ENCODE data around the gene TRPC4AP.
A peak's percentile ranks its signal among the peaks of the same experiment; 100 is the strongest.

Gene TRPC4AP, protein sequence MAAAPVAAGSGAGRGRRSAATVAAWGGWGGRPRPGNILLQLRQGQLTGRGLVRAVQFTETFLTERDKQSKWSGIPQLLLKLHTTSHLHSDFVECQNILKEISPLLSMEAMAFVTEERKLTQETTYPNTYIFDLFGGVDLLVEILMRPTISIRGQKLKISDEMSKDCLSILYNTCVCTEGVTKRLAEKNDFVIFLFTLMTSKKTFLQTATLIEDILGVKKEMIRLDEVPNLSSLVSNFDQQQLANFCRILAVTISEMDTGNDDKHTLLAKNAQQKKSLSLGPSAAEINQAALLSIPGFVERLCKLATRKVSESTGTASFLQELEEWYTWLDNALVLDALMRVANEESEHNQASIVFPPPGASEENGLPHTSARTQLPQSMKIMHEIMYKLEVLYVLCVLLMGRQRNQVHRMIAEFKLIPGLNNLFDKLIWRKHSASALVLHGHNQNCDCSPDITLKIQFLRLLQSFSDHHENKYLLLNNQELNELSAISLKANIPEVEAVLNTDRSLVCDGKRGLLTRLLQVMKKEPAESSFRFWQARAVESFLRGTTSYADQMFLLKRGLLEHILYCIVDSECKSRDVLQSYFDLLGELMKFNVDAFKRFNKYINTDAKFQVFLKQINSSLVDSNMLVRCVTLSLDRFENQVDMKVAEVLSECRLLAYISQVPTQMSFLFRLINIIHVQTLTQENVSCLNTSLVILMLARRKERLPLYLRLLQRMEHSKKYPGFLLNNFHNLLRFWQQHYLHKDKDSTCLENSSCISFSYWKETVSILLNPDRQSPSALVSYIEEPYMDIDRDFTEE

DNA sequence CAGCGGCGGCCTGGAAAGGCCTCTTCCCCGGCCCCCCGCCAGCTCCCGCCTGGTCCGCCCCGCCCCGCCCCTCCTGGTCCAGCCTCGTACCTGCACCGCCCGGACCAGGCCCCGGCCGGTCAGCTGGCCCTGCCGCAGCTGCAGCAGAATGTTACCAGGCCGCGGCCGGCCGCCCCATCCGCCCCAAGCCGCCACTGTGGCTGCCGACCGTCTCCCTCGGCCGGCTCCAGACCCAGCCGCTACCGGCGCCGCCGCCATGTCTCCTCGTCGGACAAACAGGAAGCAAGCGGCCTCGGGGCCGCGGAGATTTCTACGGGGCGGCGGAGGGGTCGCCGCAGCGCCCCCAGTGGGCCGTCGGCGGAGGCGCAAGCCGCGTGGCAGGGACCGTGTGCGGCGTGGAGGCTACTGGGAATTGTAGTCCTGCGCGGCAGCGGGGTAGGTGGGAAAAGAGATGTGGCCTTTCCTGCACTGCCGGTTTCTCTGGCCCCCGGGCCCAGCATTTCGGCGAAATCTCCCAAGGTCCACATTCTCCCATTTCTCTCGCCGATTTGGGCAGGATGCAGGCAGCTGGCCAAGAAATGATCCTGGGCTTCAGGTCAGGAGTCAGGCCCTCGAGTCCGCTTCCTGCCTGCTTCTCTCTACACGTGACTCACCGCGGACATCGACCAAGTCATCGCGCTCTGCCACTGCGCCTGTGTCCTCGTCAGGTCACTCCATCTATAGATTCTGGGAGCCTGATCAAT is at the start of gene TRPC4AP:
TRPC4AP (minus strand) TSS at position 284 of the 743 bp plus-strand sequence; CDS start at position 258, 26 bp downstream.
- peak within 1 kb of the TSS; percentile 93 for H3K9ac ChIP-seq
- TF ChIP-seq, protein P1, sequence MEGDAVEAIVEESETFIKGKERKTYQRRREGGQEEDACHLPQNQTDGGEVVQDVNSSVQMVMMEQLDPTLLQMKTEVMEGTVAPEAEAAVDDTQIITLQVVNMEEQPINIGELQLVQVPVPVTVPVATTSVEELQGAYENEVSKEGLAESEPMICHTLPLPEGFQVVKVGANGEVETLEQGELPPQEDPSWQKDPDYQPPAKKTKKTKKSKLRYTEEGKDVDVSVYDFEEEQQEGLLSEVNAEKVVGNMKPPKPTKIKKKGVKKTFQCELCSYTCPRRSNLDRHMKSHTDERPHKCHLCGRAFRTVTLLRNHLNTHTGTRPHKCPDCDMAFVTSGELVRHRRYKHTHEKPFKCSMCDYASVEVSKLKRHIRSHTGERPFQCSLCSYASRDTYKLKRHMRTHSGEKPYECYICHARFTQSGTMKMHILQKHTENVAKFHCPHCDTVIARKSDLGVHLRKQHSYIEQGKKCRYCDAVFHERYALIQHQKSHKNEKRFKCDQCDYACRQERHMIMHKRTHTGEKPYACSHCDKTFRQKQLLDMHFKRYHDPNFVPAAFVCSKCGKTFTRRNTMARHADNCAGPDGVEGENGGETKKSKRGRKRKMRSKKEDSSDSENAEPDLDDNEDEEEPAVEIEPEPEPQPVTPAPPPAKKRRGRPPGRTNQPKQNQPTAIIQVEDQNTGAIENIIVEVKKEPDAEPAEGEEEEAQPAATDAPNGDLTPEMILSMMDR (IDR thresholded peaks at IDR 0.05), result peak; percentile 98
- peak within 1 kb of the TSS; percentile 90 for H3K27ac ChIP-seq
- H3K4me3 ChIP-seq (ENCODE audit: low read depth, low read length), result peak within 1 kb of the TSS; percentile 90
- H2AFZ ChIP-seq, result peak within 1 kb of the TSS; percentile 83
- peaks cover 29% of the 10 kb centered on the region for H3K79me2 ChIP-seq
- H3K27me3 ChIP-seq (ENCODE audit: control insufficient read depth, insufficient read depth, low read length), result no peaks in the 10 kb centered on the region
- no peaks in the 10 kb centered on the region for H3K36me3 ChIP-seq (ENCODE audit: control insufficient read depth, insufficient read depth, low read length)
- peaks cover 11% of the 10 kb centered on the region for H3K4me1 ChIP-seq
- H3K4me2 ChIP-seq (ENCODE audit: low read length), result peak within 1 kb of the TSS; percentile 78
- H3K9me3 ChIP-seq (ENCODE audit: control insufficient read depth, low read length), result no peaks in the 10 kb centered on the region

DNA sequence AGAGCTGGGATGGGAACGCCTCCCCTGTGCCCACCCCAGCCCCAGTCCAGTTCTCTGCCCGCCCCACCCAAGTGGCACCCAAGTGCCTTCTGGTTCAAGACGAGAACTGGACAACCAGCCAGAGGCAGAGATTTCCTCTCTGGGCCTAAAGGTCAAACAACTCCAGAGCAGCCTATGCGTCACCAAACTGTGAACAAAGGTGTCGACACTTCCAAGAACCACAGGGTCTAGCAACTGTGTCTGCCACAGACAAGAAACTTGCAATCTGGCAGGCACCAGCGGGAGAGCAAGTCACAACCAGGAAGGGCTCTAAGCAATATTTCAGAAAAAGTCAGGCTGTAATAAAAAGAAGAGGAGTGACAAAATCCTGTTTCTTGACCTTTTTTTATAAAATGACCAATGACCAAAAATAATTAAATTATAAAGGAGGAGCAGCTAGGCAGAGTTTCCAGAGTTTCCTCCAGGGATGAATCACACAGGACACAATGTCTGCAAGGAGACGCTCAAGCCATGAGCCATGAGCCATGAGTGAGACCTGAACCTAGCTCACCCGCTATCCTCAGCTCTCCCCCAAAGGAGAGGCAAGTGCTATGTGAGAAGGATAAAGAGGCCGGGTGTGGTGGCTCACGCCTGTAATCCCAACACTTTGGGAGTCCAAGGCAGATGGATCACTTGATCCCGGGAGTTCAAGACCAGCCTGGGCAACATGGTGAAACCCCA is 43.4 kb upstream of the TRPC4AP start:
- H3K4me3 ChIP-seq (ENCODE audit: low read depth, low read length), result no peak overlapping the region
- H3K4me1 ChIP-seq, result no peaks in the 10 kb centered on the region
- H3K9ac ChIP-seq, result no peak overlapping the region
- no peak overlapping the region for H3K4me2 ChIP-seq (ENCODE audit: low read length)
- H2AFZ ChIP-seq, result no peak overlapping the region
- TF ChIP-seq, protein P1 (IDR thresholded peaks at IDR 0.05), result no peak
- no peaks in the 10 kb centered on the region for H3K27me3 ChIP-seq (ENCODE audit: control insufficient read depth, insufficient read depth, low read length)
- H3K79me2 ChIP-seq, result no peaks in the 10 kb centered on the region
- H3K36me3 ChIP-seq (ENCODE audit: control insufficient read depth, insufficient read depth, low read length), result no peaks in the 10 kb centered on the region
- no peaks in the 10 kb centered on the region for H3K9me3 ChIP-seq (ENCODE audit: control insufficient read depth, low read length)
- peak overlapping the region; percentile 34 for H3K27ac ChIP-seq

DNA sequence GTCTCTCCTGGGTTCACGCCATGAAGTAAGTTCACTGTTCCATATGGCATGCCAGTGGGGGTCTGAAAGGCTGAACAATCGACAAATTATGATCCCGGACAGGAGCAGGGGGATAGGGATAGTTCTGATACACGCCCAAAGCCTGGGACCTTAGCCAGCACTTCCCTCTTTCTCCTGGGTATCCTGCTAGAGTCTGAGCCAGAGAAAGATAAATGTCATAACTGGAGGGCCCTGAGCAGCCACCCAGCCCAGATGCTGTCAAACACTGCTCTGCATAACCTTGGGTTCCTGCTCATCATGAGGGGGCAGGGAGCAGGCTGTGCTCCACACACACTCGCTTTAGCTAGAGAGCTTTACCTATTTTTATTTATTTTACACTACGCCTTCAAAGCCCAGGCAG is 42.3 kb upstream of the TRPC4AP start:
- TF ChIP-seq, protein P1 (IDR thresholded peaks at IDR 0.05), result no peak
- no peaks in the 10 kb centered on the region for H3K36me3 ChIP-seq (ENCODE audit: control insufficient read depth, insufficient read depth, low read length)

DNA sequence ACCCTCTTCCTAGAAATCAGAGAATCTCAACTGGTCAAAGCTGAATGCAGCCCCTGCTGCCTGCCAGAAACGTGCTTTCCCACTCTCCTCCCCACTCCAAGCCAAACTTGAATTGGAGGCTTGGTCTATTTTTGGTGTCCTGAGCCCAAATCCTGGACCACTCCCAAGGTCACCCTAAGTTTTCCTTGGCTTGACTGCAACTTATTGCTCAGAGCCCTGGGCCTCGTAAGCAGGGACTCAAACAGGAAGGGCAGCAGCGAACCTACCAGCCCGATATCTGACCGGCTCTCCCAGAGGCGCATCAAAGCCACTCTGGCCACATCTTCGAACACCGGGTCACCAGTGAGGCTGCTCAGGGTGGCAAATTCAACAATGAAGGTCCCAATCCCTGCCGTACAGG is 41.9 kb upstream of the TRPC4AP start:
- no peaks in the 10 kb centered on the region for H3K4me1 ChIP-seq
- no peak overlapping the region for H3K4me2 ChIP-seq (ENCODE audit: low read length)
- H3K9ac ChIP-seq, result no peak overlapping the region
- no peaks in the 10 kb centered on the region for H3K9me3 ChIP-seq (ENCODE audit: control insufficient read depth, low read length)
- H3K36me3 ChIP-seq (ENCODE audit: control insufficient read depth, insufficient read depth, low read length), result no peaks in the 10 kb centered on the region
- no peak overlapping the region for H2AFZ ChIP-seq
- H3K79me2 ChIP-seq, result no peaks in the 10 kb centered on the region
- TF ChIP-seq, protein P1 (IDR thresholded peaks at IDR 0.05), result no peak
- H3K27ac ChIP-seq, result no peak overlapping the region
- H3K4me3 ChIP-seq (ENCODE audit: low read depth, low read length), result no peak overlapping the region
- H3K27me3 ChIP-seq (ENCODE audit: control insufficient read depth, insufficient read depth, low read length), result no peaks in the 10 kb centered on the region

More for the DNA sequence above, 42.3 kb upstream of the TRPC4AP start:
- H3K27ac ChIP-seq, result no peak overlapping the region
- H3K79me2 ChIP-seq, result no peaks in the 10 kb centered on the region
- no peak overlapping the region for H3K9ac ChIP-seq
- H3K27me3 ChIP-seq (ENCODE audit: control insufficient read depth, insufficient read depth, low read length), result no peaks in the 10 kb centered on the region
- no peak overlapping the region for H3K4me2 ChIP-seq (ENCODE audit: low read length)
- H3K9me3 ChIP-seq (ENCODE audit: control insufficient read depth, low read length), result no peaks in the 10 kb centered on the region
- no peaks in the 10 kb centered on the region for H3K4me1 ChIP-seq
- H2AFZ ChIP-seq, result no peak overlapping the region
- no peak overlapping the region for H3K4me3 ChIP-seq (ENCODE audit: low read depth, low read length)
